NCI-H146 treated with DMSO at 0.1 percent for 48 hours (cell line): ENCODE measurements around the gene CDK5RAP3.
"Not testable (repeated sequence)": the region's sequence is repeated elsewhere in the genome, so short reads cannot be mapped to it uniquely, and the experiment has no call there.

Experiments used
- DNase-seq: peaks from one replicate; lab custom pipeline; 2025; ENCODE audit not compliant: unreplicated experiment; lab: John Stamatoyannopoulos, UW

Gene CDK5RAP3, protein sequence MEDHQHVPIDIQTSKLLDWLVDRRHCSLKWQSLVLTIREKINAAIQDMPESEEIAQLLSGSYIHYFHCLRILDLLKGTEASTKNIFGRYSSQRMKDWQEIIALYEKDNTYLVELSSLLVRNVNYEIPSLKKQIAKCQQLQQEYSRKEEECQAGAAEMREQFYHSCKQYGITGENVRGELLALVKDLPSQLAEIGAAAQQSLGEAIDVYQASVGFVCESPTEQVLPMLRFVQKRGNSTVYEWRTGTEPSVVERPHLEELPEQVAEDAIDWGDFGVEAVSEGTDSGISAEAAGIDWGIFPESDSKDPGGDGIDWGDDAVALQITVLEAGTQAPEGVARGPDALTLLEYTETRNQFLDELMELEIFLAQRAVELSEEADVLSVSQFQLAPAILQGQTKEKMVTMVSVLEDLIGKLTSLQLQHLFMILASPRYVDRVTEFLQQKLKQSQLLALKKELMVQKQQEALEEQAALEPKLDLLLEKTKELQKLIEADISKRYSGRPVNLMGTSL

DNA sequence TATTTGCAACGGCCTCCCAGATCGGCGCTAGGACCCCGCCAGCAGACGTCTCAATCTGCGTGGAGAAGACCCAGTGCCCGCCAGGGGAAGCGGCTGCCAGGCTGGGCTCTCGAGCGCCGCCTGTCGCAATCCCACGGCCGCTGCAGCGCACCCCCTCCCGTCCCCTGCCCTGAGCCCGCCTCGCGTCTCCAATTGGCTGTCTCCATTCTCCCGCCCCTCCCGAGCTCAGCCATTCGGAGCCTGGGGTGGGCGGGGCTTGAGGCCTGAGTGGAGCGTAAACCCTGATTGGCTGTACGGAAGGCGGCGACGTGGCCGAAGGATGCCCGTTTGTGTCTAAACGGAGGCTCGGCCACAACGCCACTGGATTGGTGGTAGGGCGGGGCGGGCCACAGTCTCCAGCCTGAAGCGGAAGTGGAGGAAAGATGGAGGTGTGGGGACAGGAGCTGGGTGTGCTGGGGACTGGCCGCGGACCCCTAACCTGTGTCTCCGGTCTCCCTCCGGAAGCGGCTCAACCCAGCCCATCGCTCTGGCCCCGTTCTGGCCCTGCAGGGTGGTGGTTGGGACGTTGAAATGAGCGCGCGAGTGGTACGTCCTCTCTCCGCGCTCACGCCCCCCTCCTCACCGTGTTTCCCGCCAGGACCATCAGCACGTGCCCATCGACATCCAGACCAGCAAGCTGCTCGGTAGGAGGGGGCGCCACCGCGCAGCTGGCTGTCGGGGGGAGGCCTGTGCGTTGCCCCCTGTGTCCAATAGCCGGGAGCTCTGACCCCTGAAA is at the start of gene CDK5RAP3:
Gene CDK5RAP3 (plus strand): TSS at position 389 of the 775 bp plus-strand sequence. CDS start 34 bp downstream, at position 423.
- DNase-seq, result peak; percentile 98

- no peak for DNase-seq
Observed at GRCh38 chr17:47924785-47925677, 45.9 kb upstream of the CDK5RAP3 start.

DNA sequence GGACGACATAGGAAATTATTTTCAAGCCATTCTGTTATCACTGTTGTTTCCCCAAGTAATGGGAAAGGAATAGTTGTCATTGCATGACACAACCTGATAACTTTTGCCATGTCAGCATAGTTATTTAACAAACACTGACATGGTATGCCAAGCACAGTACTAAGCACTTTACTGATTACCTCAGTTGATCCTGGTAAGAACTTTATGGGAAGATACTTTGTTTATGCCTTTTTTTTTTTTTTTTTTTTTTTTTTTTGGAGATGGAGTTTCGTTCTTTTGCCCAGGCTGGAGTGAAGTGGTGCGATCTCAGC is 45.3 kb upstream of the CDK5RAP3 start:
- DNase-seq, result no peak

- no peak for DNase-seq
Observed at GRCh38 chr17:47927821-47928400, 43.0 kb upstream of the CDK5RAP3 start.

GRCh38 chr17:47928415-47928814 is 42.5 kb upstream of the CDK5RAP3 start:
- no peak for DNase-seq

DNA sequence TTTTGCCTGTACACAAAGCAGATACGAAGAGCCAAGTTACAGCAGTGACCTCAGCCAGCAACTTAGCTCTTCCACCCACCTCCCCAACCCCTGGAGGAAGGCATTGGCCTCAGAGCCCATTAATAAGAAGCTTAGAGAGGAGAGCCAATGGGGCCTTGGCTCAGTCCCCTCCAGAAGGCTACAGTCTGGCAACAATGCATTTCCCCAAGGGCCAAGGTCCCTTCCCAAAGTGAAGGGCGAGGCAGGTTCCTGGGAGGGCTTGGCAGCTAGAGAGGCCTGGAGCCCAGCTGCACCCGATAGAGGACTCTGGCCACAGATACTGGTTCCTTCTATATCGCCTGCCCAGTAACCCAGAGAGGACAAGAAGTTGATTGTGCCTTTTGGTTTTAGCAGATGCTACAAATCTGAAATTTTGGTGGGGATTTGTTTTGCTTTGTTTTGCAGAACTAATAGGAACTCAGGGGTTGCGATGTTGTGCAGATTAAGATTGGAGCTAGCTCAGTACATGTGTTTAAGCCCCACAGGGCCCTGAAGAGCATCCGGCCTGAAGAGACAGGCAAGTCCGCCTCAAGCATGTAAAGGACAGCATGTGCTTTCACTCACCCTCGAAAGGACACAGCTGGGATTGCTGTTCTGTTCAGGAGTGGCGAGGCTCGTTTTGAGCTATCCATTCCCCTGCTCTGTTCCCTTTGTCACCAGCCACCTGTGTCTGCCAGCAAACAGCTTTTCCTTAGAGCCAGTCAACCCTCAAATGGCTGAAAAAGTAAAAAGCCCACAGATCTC is 41.5 kb upstream of the CDK5RAP3 start:
- DNase-seq, result no peak

DNA sequence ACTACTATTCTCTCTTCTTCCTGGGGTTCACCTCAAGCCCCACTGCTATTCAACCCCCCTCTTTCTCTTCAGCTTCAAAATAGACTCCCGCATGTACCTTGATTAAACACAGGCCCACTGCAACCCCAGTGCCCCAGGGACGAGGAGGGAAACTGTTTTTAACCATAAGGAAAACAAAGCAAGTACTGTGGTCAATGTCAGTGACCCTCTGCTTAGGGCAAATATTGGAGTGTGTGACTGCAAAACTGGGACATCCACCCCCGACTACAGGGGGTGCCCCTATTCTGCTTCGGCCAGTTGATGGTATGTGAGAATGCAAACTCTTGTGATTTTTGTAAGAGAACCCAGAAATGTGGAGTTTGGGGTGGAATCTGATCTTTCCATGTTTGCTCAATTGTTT is 39.1 kb upstream of the CDK5RAP3 start:
- DNase-seq, result no peak

- DNase-seq, result no peak
Observed at GRCh38 chr17:47934856-47935255, 36.1 kb upstream of the CDK5RAP3 start.

GRCh38 chr17:47935468-47935867 is 35.4 kb upstream of the CDK5RAP3 start:
- not testable (repeated sequence) for DNase-seq

- no peak for DNase-seq
Observed at GRCh38 chr17:47935961-47936360, 35.0 kb upstream of the CDK5RAP3 start.

DNA sequence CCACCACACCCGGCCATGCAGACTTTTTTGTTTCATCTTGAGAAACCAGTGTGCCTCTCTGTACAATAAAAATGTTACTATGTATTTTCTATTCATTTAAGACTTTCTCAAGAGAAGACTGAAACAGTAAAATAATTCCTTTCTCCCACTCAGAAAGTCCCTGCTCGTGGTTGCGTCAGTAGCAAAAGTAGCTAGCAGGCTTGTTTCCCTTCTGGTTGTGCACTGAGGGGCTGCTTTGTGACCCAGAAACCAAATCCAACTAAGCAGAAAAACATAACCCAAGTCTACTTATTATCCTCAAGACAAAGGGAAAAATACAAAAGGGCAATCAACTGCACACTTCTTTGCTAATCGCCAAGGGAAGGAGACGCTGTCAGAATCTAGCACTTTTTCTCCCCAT is 33.0 kb upstream of the CDK5RAP3 start:
- no peak for DNase-seq

DNA sequence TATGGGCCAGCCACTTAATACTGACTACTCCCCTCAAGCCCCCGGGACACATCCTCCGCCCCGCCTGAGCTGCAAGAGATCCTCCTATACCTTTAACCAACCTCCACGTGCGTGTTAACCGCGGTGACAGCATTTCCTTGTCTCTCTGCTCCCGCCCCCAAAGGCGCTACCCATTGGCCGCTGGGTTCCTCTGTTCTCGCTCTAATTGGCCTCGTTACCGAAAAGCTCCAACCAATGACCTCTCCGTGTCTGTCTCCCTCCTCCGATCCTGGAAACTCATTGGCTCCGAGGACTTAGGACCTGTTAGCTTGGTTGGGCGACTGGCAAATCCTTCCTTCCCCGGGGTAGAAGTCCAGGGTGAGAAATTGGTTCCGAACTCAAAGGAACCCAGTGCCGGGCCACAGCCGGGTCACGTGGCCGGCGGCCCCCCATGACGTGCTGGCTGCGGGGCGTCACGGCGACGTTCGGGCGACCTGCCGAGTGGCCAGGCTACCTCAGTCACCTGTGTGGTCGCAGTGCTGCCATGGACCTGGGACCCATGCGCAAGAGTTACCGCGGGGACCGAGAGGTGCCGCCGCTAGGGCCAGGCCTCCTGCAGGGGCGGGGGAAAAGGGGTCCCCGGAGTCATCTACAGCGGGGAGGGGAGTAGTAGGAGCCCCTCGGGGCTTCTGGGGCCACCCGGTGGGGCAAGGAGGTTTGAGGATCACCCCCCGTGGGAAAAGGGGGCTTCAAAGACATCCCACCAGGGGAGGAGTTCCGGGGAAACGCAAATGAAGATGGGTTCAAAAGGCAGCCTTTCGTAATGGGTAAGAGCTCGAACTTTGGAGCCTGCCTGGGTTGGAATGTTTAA is 29.4 kb upstream of the CDK5RAP3 start, which contains the start of gene PNPO:
Gene PNPO (plus strand): TSS at position 326 of the 850 bp plus-strand sequence. CDS start 105 bp downstream, at position 431.
- DNase-seq, result peak; percentile 97

- DNase-seq, result no peak
Observed at GRCh38 chr17:47942096-47942510, 28.8 kb upstream of the CDK5RAP3 start.

GRCh38 chr17:47942568-47942967 is 28.3 kb upstream of the CDK5RAP3 start:
- DNase-seq, result no peak

DNA sequence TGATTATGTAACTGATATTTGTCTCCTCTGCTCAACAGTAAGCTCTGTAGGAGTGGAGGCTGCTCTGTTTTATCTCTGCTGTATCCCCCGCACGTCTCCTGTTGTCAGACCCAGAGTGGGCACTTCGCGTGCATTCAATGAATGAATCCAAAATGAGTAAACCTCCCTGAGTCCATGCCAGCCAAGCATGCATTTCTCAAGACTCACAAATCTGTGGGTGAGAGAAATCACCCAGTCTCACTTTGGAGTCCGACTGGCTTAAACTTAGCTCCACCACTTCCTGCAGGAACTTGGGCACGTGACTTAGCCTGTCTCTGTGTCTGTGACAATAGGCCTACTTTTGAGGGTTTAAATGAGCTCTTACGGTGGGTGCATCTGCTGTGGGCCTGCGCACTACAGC is 25.8 kb upstream of the CDK5RAP3 start:
- DNase-seq, result no peak

DNA sequence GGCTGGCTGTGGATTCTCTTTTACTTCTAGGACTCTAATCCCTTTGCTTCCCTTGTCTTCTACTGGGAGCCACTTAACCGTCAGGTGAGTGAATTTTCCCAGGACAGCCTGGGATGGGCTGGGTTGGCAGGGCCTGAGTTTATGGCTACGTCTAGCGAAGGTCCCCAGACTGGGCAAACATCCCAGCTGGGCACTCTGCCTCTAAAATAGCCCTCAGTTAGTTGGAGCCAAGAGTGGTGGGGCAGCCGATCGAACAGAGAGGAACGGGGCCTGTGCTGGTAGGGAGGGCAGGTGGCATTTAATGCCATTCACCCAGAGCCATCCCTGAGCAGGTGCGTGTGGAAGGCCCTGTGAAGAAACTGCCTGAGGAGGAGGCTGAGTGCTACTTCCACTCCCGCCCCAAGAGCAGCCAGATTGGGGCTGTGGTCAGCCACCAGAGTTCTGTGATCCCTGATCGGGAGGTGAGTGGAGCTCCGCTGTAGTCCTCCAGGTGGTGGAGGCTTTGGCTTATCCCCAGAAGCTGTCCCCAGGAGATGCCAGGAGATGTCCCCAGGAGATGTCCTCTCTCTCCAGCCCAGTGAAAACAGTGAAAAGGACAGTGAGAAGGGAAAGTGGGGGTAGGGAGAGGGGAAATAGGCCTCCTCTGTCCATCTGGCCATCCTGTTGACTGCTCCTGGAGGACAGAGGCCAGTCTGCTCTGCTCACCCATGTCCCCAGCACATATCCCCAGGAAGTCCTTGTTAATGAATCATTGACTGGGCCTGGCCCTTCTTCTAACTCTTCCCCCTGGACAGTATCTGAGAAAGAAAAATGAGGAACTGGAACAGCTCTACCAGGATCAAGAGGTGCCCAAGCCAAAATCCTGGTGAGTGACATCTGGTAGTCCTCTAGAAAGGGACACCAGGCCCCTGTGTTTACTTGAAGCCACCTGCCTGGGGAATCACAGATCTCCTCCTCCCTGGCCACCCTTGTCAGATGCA is 25.1 kb upstream of the CDK5RAP3 start:
- DNase-seq, result no peak

DNA sequence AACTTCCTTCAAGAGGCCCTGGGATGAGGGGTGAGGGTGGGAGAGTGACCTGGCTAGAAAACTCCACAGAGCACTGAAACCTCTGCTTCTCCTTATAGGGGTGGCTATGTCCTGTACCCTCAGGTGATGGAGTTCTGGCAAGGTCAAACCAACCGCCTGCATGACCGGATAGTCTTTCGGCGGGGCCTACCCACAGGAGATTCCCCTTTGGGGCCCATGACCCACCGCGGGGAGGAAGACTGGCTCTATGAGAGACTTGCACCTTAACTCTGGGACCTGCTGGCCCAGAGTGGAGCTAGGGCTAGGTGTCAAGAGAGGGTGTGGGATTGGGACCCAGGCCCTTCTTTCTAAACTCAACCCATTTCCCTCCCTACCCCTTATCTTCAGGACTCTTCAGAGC is 24.4 kb upstream of the CDK5RAP3 start:
- DNase-seq, result no peak

DNA sequence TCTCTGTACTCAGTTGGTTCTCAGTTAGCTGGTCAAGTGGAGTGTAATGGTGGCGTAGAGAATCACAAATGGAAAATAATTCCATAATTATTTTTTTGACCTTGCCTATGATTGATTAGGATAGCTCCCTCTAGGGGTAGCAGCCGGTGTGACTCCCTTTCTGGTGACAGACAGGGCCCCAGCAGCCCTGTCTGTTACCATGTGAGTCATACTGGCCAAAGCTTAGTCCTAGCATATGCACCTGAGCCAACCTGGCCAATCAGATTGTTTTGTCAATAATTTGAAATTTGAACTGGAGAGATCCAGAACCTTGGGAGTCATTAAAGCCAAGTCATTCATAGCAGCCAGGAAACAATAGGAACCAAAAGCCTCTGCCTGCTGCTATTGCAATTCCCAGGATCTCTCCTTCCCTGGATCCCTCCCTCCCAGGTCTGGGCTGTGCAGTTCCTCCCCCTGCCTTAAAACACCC is 23.9 kb upstream of the CDK5RAP3 start:
- DNase-seq, result peak; percentile 88
